Measurements from ENCODE around the gene ATN1.
A peak's percentile ranks its signal among the peaks of the same experiment; 100 is the strongest.

The ATN1 gene

DNA sequence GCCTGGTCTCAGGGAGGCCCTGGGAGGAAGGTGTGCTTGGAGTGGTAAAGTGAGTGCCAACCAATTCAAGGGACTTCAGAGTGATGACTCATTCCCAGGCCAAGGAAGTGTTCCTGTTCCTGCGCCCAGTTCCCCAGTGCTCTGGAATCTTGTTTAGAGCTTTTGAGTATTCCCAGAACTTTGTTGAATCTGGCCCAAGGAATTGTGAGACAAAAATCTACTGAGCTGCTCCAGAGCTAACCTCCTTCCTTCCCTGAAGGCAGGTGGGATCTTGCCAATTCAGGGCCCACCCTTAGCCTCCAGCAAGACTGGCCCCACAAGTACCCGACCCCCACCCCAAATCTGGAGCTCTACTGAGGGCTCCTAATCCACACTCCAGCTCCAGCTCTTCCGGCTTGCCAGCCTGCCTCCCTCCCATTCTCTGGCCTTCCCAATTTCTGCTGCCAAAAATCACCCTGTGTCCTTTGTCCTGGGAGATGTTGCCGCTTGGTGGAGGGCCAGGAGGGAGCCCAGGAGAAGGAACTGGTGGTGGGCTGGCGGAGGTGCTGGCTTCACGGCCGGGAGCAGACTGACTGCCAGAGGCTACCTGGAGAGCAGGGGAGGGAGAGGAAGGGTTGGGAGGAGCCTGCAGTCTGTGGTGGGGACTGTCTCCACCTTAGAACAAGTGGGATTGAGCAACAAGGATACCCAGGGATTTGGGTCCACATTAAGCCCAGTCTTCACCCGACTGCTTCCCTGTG, 2.0 kb upstream of the ATN1 start:
- DNase-seq (ENCODE audit: low read depth): peak; percentile 89

DNA sequence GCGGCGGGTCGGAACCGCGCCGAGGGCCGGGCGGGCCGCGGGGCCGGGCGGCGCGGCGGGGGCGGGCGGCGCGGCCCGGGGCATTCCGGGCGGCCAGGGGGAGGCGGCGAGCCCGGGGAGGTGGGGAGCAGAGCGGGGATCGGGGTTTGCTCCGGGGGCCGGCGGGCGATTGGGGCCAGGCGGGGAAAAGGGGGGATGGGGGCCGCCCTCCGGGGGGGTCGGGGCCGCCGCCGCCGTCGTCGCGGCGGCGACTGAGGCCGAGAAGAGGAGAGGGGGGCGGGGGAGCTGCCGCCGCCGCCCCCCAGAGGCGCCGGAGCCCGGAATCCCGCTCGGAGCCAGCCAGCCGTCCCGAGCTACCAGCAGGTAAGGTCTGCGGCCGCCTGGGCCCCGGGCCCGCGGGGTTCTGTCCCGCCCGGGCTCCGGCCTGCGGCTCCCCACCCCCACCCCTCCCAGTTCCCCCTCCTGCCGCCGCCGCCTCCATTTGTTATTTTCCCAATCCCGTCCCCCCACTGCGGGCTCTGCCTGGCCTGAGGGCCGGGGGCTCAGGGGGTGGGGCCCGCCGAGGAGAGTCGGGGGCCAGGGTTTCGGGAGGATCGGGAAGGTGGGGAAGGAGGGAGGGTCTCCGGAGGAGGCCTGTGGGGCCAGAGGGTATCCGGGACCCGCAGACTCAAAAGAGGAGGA, 403 bp downstream of the ATN1 start:
- DNase-seq (ENCODE audit: low read depth): no peak

- DNase-seq (ENCODE audit: low read depth): no peak
These were observed 1.1 kb downstream of the ATN1 start for GRCh38 chr12:6928703-6929407.

GRCh38 chr12:6929466-6930452, 2.0 kb downstream of the ATN1 start:
- no peak for DNase-seq (ENCODE audit: low read depth)

DNA sequence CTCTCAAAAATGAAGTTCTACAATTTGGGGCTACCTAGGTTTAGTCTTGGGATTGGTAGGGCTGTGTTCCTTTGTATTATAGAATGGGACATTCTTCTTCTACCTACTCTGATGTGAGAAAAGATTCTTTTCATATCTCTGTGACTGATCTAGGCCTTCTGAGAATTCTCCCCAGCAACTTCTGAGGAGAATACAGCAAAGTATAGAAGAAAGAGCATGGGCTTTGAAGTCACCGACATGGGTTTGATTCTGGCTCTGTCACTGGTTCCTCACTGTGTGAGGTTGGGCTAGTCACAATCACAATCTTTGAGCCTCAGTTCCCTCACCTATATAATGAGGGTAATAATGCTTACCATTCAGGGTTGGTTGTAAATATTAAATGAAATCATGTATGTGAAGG, 5.0 kb downstream of the ATN1 start:
- DNase-seq (ENCODE audit: low read depth): no peak

- DNase-seq (ENCODE audit: low read depth): no peak
These were observed 6.4 kb downstream of the ATN1 start for GRCh38 chr12:6934110-6934509.

DNA sequence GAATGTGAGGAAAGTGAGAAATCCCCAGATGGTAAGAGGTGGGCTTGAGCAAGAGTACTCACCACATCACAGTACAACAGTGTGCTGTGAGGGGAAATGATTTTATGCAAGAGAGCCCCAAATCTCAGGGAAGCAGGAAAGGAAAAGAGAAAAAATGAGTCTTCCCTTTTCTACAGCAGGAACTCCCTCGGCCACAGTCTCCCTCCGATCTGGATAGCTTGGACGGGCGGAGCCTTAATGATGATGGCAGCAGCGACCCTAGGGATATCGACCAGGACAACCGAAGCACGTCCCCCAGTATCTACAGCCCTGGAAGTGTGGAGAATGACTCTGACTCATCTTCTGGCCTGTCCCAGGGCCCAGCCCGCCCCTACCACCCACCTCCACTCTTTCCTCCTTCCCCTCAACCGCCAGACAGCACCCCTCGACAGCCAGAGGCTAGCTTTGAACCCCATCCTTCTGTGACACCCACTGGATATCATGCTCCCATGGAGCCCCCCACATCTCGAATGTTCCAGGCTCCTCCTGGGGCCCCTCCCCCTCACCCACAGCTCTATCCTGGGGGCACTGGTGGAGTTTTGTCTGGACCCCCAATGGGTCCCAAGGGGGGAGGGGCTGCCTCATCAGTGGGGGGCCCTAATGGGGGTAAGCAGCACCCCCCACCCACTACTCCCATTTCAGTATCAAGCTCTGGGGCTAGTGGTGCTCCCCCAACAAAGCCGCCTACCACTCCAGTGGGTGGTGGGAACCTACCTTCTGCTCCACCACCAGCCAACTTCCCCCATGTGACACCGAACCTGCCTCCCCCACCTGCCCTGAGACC, 7.8 kb downstream of the ATN1 start:
- no peak for DNase-seq (ENCODE audit: low read depth)

GRCh38 chr12:6936194-6936635, 8.5 kb downstream of the ATN1 start:
- DNase-seq (ENCODE audit: low read depth): no peak

GRCh38 chr12:6936636-6937480, 9.1 kb downstream of the ATN1 start:
- DNase-seq (ENCODE audit: low read depth): no peak

DNA sequence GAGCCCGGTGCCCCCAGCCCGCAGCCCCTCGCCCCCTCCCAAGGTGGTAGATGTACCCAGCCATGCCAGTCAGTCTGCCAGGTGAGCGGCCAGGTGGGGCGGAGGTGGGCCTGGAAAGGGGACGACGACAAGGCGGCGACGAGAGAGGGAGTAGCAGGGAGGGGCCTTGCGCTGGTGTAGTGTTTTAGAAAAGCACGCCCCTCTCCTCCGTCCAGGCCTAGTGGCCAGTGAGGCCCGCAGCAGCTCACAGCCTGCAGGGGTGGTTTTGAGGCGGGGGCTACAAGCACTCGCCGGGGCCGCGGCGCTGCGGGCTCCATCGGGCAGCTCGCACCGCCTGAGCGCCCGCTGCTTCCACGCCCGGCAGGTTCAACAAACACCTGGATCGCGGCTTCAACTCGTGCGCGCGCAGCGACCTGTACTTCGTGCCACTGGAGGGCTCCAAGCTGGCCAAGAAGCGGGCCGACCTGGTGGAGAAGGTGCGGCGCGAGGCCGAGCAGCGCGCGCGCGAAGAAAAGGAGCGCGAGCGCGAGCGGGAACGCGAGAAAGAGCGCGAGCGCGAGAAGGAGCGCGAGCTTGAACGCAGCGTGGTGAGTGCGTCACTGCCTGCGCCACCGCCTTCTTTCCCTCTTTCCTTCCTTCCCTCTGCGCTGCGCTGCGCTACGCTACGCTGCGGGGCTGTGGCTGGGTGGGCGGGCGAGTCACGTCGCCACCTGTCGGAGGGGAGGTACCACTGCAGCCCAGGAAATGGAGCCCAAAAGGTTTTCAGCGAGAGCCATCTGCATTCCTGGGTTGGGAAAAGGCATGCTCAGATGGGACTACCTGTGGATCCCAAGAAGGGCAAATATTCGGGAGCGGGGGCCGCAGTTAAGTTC, 10.0 kb downstream of the ATN1 start:
- DNase-seq (ENCODE audit: low read depth): no peak

GRCh38 chr12:6938353-6939190, 10.8 kb downstream of the ATN1 start:
- no peak for DNase-seq (ENCODE audit: low read depth)

DNA sequence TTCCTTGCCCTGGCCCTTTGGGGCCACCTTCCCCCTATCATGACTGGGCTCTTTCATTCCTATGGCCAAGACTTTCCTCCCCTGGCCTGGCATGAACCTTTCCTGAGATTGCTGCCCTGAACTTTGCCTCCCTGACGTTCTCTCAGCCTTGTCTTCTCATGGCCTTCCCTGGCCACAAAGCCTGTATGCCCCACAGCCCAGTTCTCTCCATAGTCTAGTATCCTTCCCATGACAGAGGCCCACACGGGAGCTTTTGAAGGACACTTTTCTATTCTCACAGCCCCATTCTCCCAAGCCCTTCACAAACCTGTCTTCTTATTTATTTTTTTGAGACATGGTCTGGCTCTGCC, 11.4 kb downstream of the ATN1 start:
- no peak for DNase-seq (ENCODE audit: low read depth)

DNA sequence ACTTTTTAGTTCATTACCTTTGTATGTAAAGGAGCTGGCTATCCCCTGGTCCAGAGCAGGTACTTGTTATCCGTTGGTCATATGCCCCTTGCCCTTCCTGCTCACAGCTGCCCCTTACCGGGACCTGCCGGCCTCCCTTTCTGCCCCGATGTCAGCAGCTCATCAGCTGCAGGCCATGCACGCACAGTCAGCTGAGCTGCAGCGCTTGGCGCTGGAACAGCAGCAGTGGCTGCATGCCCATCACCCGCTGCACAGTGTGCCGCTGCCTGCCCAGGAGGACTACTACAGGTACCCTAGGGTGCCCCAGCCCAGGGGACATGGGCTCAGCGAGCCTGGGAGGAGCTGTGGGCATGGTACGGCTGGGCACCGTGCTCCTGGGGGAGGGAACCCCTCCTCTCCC, 13.5 kb downstream of the ATN1 start:
- no peak for DNase-seq (ENCODE audit: low read depth)

DNA sequence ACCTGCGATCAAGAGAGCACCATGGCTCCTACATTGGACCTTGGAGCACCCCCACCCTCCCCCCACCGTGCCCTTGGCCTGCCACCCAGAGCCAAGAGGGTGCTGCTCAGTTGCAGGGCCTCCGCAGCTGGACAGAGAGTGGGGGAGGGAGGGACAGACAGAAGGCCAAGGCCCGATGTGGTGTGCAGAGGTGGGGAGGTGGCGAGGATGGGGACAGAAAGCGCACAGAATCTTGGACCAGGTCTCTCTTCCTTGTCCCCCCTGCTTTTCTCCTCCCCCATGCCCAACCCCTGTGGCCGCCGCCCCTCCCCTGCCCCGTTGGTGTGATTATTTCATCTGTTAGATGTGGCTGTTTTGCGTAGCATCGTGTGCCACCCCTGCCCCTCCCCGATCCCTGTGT, 14.0 kb downstream of the ATN1 start:
- no peak for DNase-seq (ENCODE audit: low read depth)

GRCh38 chr12:6942331-6942665, 14.5 kb downstream of the ATN1 start:
- no peak for DNase-seq (ENCODE audit: low read depth)

GRCh38 chr12:6943389-6943721, 15.6 kb downstream of the ATN1 start:
- no peak for DNase-seq (ENCODE audit: low read depth)

DNA sequence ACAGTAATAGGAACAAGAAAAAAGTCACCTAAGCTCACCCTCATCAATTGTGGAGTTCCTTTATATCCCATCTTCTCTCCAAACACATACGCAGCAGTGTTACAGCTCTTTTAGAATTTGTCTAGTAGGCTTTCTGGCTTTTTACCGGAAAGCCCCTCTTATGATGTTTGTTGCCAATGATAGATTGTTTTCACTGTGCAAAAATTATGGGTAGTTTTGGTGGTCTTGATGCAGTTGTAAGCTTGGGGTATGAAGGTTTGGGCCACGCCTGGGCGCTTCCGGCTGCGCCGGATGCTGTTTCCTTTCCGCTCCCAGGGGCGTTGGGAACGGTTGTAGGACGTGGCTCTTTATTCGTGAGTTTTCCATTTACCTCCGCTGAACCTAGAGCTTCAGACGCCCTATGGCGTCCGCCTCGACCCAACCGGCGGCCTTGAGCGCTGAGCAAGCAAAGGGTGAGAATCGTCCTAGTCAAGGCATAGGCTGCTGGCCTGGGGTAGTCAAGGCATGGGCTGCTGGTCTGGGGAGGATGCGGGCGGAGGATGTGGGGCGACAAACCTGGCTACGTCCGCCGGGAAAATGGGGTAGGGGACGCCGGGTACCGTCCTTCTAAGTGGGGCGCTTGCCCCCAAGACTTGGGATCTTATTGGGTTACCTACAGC, 16.1 kb downstream of the ATN1 start, which contains the start of the genes C12orf57 and RNU7-1:
TSS of gene C12orf57 (plus strand) at position 301 of the 659 bp plus-strand sequence. CDS start at position 401, 100 bp downstream.
TSS of gene RNU7-1 (plus strand) at position 95 of the 659 bp plus-strand sequence.
- DNase-seq (ENCODE audit: low read depth): no peak
